NCI-H1436 (cell line): ENCODE results near the gene KIF21A.

ENCODE experiments used
- DNase-seq: peaks from one replicate; lab custom pipeline; 2025; lab: John Stamatoyannopoulos, UW

Gene KIF21A

GRCh38 chr12:39389399-39390150, 53.3 kb downstream of the KIF21A start:
- no peak for DNase-seq

- DNase-seq, result no peak
These were observed 56.6 kb downstream of the KIF21A start for GRCh38 chr12:39386335-39386734.

- no peak for DNase-seq
These were observed 59.8 kb downstream of the KIF21A start for GRCh38 chr12:39383114-39383513.

- no peak for DNase-seq
These were observed 62.8 kb downstream of the KIF21A start for GRCh38 chr12:39380090-39380489.

DNA sequence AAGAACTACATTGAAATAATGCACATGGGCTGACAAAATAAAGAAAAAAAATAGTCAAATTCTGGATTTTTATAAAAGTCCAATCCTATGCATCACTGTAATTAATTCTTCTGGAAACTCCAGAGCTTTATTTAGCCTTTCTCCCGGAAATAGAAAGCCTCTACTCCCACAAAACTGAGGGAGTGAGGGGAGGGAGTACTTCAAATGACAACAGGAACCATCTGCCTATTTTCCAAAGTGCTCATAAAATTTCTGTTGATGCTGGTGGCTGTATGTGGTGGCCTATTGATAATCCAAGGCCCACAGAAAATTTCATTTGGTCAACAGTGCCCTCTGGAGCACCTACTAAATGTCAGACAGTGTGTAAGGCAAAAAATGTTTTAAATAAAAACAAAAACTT, 64.6 kb downstream of the KIF21A start:
- no peak for DNase-seq

DNA sequence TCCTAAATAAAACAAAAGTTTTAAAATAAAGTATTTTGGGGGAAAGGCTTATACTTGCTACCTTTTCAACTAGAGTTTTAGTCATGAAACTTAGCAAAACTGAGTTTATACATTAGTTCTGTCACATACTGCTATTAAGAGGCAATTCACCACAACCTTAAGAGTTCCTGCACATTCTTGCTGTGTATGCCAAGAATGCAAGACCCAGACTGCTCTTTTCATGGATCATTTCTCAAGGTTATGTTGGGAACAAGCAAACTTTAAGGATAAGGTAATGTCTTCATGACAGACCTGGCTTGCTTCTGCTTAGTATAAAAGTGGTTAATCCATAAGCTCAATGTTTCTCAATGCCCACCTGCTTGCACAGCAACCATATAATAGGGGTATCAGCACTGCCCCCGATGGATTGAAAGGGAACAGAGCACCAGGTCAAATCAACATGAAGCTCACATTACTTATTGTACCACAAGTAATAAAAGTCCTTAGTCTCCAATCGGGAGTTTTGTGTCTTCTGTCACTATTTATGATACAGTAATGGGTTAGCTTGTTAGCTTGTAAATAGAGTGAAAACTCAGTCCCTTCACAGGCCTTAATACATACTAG, 67.6 kb downstream of the KIF21A start:
- DNase-seq, result no peak

- DNase-seq, result no peak
These were observed 70.0 kb downstream of the KIF21A start for GRCh38 chr12:39372929-39373328.

DNA sequence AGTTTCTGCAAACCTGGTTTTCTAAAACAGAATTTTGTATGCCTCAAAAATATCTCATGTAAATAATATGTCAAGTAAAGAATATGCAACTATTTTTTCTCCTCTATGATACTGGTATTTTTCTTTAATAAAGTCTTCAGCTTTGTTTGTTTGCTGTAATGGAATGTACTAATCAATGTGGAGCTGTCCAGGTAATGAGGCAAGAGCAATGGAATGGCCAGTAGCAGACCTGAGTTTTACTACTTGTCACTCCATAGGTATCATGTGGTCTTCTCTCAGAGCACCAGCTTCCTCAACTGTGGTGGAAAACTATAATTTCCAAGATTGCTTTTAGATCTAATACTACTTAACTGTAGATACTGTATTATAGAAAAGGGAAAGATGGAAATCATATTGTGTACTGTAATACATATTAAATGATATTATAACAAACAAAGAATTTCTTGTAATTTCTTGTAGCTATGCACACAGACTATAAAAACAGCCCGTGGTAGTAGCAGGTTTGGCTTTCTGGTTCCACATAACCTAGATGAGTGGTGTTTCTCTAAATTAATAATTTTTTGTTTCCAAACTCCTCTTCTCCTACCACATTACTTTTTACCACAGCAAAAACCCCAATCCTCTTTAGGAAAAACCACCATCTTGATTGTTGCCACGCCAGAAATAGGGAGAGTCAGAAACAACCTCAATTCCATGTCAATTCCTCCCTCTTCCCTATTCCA, 70.6 kb downstream of the KIF21A start:
- DNase-seq, result no peak

DNA sequence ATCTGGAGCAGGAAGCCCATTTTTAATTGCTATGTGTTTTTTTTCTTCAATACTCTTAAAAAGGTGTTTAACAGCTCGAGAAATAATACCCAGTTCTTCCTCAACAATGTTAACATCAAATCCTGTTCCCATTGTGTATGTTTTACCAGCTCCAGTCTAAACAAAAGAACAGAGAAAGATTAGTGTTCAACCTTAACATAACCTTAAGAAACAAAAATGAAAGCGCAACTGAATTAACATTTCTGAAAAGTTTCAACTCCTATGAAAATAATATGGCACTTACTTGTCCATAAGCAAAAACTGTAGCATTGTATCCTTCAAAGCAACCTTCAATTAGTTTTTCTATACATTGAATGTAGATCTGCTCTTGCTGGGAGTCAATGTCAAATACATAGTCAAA, 73.2 kb downstream of the KIF21A start:
- no peak for DNase-seq

- DNase-seq, result no peak
These were observed 74.0 kb downstream of the KIF21A start for GRCh38 chr12:39368891-39369290.

- DNase-seq, result no peak
These were observed 74.8 kb downstream of the KIF21A start for GRCh38 chr12:39368096-39368495.

GRCh38 chr12:39367494-39367893, 75.4 kb downstream of the KIF21A start:
- no peak for DNase-seq

DNA sequence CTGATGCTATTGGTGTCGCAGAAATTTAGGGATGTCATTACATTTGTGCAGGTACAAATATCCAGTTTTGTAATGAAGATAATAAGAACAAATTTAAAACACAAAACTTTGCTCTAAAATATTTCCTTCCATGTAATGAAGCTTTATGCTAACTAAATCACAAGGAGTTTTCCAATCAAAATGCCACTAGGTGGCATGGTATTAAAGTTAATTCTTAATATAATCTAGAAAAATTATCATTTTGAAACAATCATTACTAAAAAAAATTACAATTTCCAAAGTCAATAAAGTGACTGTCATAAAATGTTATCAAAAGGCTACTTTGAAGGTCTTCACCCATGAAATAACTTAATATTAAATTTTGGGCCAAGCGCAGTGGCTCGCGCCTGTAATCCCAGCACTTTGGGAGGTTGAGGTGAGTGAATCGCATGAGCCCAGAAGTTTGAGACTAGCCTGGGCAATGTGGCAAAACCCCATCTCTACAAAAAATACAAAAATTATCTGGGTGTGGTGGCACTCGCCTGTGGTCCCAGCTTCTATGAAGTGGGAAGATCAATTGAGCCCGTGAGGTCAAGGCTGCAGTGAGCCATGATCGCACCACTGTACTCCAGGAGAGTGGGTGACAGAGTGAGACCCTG, 77.4 kb downstream of the KIF21A start:
- no peak for DNase-seq

DNA sequence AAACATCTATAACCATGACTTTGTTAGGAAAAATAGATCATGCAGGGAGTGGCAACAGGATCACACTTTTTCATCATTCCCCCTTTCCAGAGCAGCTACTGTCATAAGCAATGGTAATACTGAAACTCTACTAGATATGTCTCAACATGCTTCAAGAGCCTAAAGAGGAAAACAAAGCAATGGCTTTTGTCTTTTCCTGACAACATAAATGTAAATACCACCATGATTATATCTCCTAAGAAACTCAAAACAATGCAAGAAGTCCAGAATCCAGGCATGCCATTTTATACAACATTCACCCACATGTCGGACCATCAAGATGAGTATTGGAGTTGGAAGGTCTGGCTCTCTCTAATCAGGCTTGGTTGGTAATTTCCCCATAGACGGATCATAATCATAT, 78.7 kb downstream of the KIF21A start:
- DNase-seq, result no peak

- no peak for DNase-seq
These were observed 83.3 kb downstream of the KIF21A start for GRCh38 chr12:39359645-39360044.

GRCh38 chr12:39357041-39357440, 85.9 kb downstream of the KIF21A start:
- DNase-seq, result no peak

GRCh38 chr12:39355841-39356240, 87.1 kb downstream of the KIF21A start:
- no peak for DNase-seq

- DNase-seq, result no peak
These were observed 88.0 kb downstream of the KIF21A start for GRCh38 chr12:39354955-39355354.

- no peak for DNase-seq
These were observed 90.4 kb downstream of the KIF21A start for GRCh38 chr12:39352471-39353017.

GRCh38 chr12:39351153-39351552, 91.8 kb downstream of the KIF21A start:
- no peak for DNase-seq

DNA sequence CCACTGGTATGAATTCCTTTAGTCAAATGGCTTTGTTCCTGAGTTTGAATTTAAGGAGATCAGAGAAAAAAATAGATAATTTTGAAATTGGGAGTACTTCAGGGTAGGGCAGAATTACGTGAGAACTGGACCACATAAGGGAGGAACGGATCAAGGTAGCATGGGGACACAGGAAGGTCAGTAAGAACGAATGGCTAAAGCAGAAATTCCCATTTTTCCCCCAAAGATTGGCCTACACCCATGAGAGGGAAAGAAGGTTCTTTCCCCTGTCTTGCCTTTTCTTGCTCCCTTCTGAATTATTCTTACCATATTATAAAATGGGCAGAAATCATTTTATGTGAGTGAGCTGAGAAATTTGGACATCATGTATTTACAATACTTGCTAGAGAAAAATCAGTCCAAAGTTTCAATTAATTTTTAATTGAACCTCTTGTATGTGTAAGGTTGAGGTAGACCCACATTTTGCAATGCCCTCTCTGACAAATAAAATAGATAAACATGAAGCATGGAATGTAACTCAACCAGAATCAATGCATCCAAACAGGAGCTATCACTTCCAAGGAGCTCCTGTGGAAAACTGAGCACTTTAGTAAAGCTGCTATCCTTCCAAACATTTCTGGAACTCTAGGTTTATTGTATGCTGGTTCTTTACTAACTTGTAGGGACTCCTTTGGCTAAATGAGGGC, 93.8 kb downstream of the KIF21A start:
- DNase-seq, result no peak

DNA sequence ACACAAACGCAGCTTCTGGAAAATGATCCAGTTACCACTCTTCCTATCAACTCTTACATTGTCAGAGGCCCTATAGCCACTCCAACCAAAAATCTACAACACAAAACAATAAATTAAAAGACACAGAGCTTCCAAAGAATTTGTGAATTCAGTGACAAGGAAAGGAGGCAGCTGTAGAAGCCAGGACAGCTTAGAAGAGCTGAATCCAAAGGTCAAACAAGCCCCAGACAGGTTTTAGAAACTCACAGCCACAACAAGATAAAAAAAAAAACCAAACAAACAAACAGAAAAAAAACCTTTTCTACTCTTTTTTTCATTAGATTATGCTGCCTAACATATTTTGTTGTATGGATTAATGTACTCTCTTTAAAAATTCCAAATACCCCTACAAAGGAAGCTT, 94.4 kb downstream of the KIF21A start:
- no peak for DNase-seq
